HCT116 (cell line): ENCODE data around the gene ADCY10. TPM values are rescaled to one million over a fixed set of nuclear protein-coding genes. Genes with fewer than 3 reads are reported as not detected.

ENCODE experiments used
- ATAC-seq: fragments of 200-7000 bp; cut with Tn5 transposase; 2 replicates; pipeline ENCODE4 v1.9.1; 2020; ENCODE audit warnings: mild to moderate bottlenecking, moderate library complexity
- BruUV-seq: library from RNA; stranded (reverse); fragments of 400-500 nt; replicated peaks from 2 replicates; lab custom pipeline; 2021; lab: Mats Ljungman, UMichigan
- CTCF ChIA-PET: fragments of 300-600 bp; sonication (Branson Sonifier 250); formaldehyde crosslinking; loops from one replicate; lab custom pipeline; 2021; ENCODE audit warnings: antibody characterized with exemption; lab: Charles Lee
- POLR2A ChIA-PET: fragments of 300-600, 350-600 bp; sonication (Branson Sonifier 250); formaldehyde crosslinking; loops from one replicate; lab custom pipeline; 2021; ENCODE audit warnings: antibody characterized with exemption; lab: Charles Lee
- RAD21 ChIA-PET, 2 experiments: fragments of 300-600 bp; sonication (Branson Sonifier 250); formaldehyde crosslinking; loops; one replicate each; lab custom pipeline; 2023; ENCODE audit warnings: low total read pairs in 2 of 2; ENCODE audit not compliant: uncharacterized antibody in 2 of 2, unreplicated experiment in 2 of 2, low non-redundant PET in 1 of 2; lab: Charles Lee
- DNase-seq: peaks from one replicate; pipeline ENCODE4 v3.0.0-alpha.2; 2010; ENCODE audit warnings: low read depth, low spot score
- H2AFZ ChIP-seq: fragments of 200-600 bp; shearing (Covaris generic), sonication (generic); 2 replicates; pipeline ENCODE4 v1.6.1; 2017; ENCODE audit warnings: low read depth, mixed run types, mixed read lengths, antibody characterized with exemption, low read length; ENCODE audit not compliant: poor library complexity, severe bottlenecking
- H3K27ac ChIP-seq: 2 replicates; pipeline ENCODE4 v1.5.1; 2012; ENCODE audit warnings: low read depth, low read length
- H3K27me3 ChIP-seq: fragments of 200-600 bp; sonication (generic); 2 replicates; pipeline ENCODE4 v1.6.1; 2016; ENCODE audit warnings: mixed run types, low read length, mixed read lengths; ENCODE audit not compliant: insufficient read depth
- H3K36me3 ChIP-seq, 2 experiments: fragments of 200-500 bp in 1 of 2; fragments of 200-600 bp in 1 of 2; sonication (Bioruptor generic) in 1 of 2; sonication (generic) in 1 of 2; 2 replicates each; pipeline versions ENCODE4 v1.5.1 to v1.6.1; 2014 to 2016; ENCODE audit warnings: low read length in 2 of 2, inconsistent platforms in 1 of 2, mixed read lengths in 1 of 2, mixed run types in 1 of 2; ENCODE audit not compliant: insufficient read depth in 2 of 2, control insufficient read depth in 1 of 2
- H3K4me1 ChIP-seq, 2 experiments: fragments of 200-600 bp in 1 of 2; sonication (generic) in 1 of 2; 2 replicates each; pipeline versions ENCODE4 v1.5.1 to v1.6.1; 2012 to 2017; ENCODE audit warnings: low read length in 2 of 2, inconsistent platforms in 1 of 2, mild to moderate bottlenecking in 1 of 2, mixed read lengths in 1 of 2, mixed run types in 1 of 2, moderate library complexity in 1 of 2; ENCODE audit not compliant: insufficient read depth in 2 of 2, control insufficient read depth in 1 of 2
- H3K4me2 ChIP-seq: fragments of 200-600 bp; sonication (generic); 2 replicates; pipeline ENCODE4 v1.6.1; 2017; ENCODE audit warnings: mixed run types, low read length, mixed read lengths
- H3K4me3 ChIP-seq, 2 experiments: fragments of 200-600 bp in 1 of 2; sonication (generic) in 1 of 2; replicated peaks in 1 of 2; 2 replicates each; pipeline ENCODE4 v1.5.1; 2011 to 2016; ENCODE audit warnings: low read length in 2 of 2, control low read depth in 1 of 2, low read depth in 1 of 2, mild to moderate bottlenecking in 1 of 2, mixed read lengths in 1 of 2, mixed run types in 1 of 2
- H3K79me2 ChIP-seq: fragments of 200-600 bp; sonication (generic); 2 replicates; pipeline ENCODE4 v1.6.1; 2017; ENCODE audit warnings: mild to moderate bottlenecking, mixed run types, low read length, moderate library complexity, mixed read lengths; ENCODE audit not compliant: insufficient read depth
- H3K9ac ChIP-seq: fragments of 200-600 bp; sonication (generic); 2 replicates; pipeline ENCODE4 v1.6.1; 2016; ENCODE audit warnings: low read length, mixed read lengths
- H3K9me2 ChIP-seq: fragments of 200-600 bp; sonication (generic), shearing (Covaris generic); 2 replicates; pipeline ENCODE4 v1.6.1; 2017; ENCODE audit warnings: mixed run types, mild to moderate bottlenecking, moderate library complexity; ENCODE audit not compliant: insufficient read depth
- H3K9me3 ChIP-seq, 2 experiments: fragments of 200-500 bp in 1 of 2; fragments of 200-600 bp in 1 of 2; sonication (Bioruptor generic) in 1 of 2; sonication (generic) in 1 of 2; 2 replicates each; pipeline ENCODE4 v1.6.1; 2014 to 2017; ENCODE audit warnings: low read length in 2 of 2, mixed read lengths in 2 of 2, inconsistent platforms in 1 of 2, low read depth in 1 of 2, mild to moderate bottlenecking in 1 of 2, mixed run types in 1 of 2, moderate library complexity in 1 of 2; ENCODE audit not compliant: control insufficient read depth in 1 of 2, insufficient read depth in 1 of 2
- H4K20me1 ChIP-seq: fragments of 200-600 bp; sonication (generic), shearing (Covaris generic); 2 replicates; pipeline ENCODE4 v1.6.1; 2017; ENCODE audit warnings: mixed run types, mild to moderate bottlenecking, moderate library complexity; ENCODE audit not compliant: insufficient read depth
- CTCF ChIP-seq, 3 experiments: fragments of 200-600 bp in 1 of 3; sonication (generic) in 1 of 3; IDR thresholded peaks in 2 of 3; conservative IDR thresholded peaks in 1 of 3; 2 replicates each; pipeline ENCODE4 v1.5.1; 2012 to 2017; ENCODE audit warnings: low read depth in 2 of 3, low read length in 2 of 3, antibody characterized with exemption in 1 of 3, borderline replicate concordance in 1 of 3, control low read depth in 1 of 3, mild to moderate bottlenecking in 1 of 3, mixed read lengths in 1 of 3, mixed run types in 1 of 3, moderate library complexity in 1 of 3; ENCODE audit not compliant: insufficient read depth in 1 of 3
- EGR1 ChIP-seq: IDR thresholded peaks from 2 replicates; pipeline ENCODE4 v1.6.1; 2012; ENCODE audit warnings: low read depth
- FOSL1 ChIP-seq: IDR thresholded peaks from 2 replicates; pipeline ENCODE4 v1.6.1; 2012; ENCODE audit warnings: low read depth
- POLR2AphosphoS5 ChIP-seq: IDR thresholded peaks from 2 replicates; pipeline ENCODE4 v1.6.1; 2011; ENCODE audit warnings: mild to moderate bottlenecking, low read depth, low read length, moderate library complexity
- RAD21 ChIP-seq: IDR thresholded peaks from 2 replicates; pipeline ENCODE4 v1.6.1; 2012; ENCODE audit warnings: low read depth, mild to moderate bottlenecking
- SRF ChIP-seq: IDR thresholded peaks from 2 replicates; pipeline ENCODE4 v1.6.1; 2012; ENCODE audit warnings: low read depth
- YY1 ChIP-seq: IDR thresholded peaks from 2 replicates; pipeline ENCODE4 v1.6.1; 2011; ENCODE audit warnings: low read length, low read depth, moderate library complexity, mild to moderate bottlenecking; ENCODE audit not compliant: insufficient replicate concordance; ENCODE audit errors: extremely low read depth
- intact Hi-C: fragments of 100-400 bp; cut with micrococcal nuclease; formaldehyde crosslinking; loops from 2 replicates; pipeline ENCODE4 v1.10.0; 2022
- total RNA-seq: library from RNA; stranded (reverse); gene quantifications from one replicate; pipeline ENCODE4 v1.2.1, GENCODE V29; 2021; ENCODE audit not compliant: unreplicated experiment

Gene ADCY10
- total RNA-seq, 1 experiment from 2014 or later: 0.30 TPM

GRCh38 chr1:167922023-167922422 lies 8.1 kb upstream of the ADCY10 start (continued):
- no peak for TF ChIP-seq YY1

GRCh38 chr1:167916766-167917511 lies 3.0 kb upstream of the ADCY10 start:
- H3K4me1 ChIP-seq: peaks cover 0 to under 1% of the 10 kb centered on the region in 2 experiments; a peak in 1 of 4 replicates

More at GRCh38 chr1:167916766-167917511, 3.0 kb upstream of the ADCY10 start:
- Histone ChIP-seq H3K4me2 (no peak overlapping the region), H3K36me3 (no peaks in the 10 kb centered on the region), H4K20me1 (no peaks in the 10 kb centered on the region), H3K27ac (no peak overlapping the region), H3K9ac (no peak overlapping the region), H3K4me3 (no peak overlapping the region), H3K79me2 (no peaks in the 10 kb centered on the region), H2AFZ (no peak overlapping the region), H3K9me3 (no peaks in the 10 kb centered on the region), H3K9me2 (no peaks in the 10 kb centered on the region), H3K27me3 (no peaks in the 10 kb centered on the region)
- TF ChIP-seq YY1 (no peak), EGR1 (no peak), SRF (no peak), CTCF (IDR thresholded peaks at IDR 0.05 in 2 of 3, conservative IDR thresholded peaks at IDR 0.05 in 1 of 3; ENCODE audit: borderline replicate concordance in 1 of 3, insufficient read depth in 1 of 3, low read depth in 2 of 3, low read length in 2 of 3) (no peak), RAD21 (no peak), FOSL1 (no peak), POLR2AphosphoS5 (no peak)
- DNase-seq (no peak), ATAC-seq (no peak)
- ChIA-PET POLR2A (interaction anchor here (2.3 kb wide), 1 partner anchor 19 kb away, joined by 6 read pairs; the partner anchor contains the start of gene DCAF6), CTCF (no interaction called here), RAD21 (no interaction called here)
- intact Hi-C loops: no loop called here
- BruUV-seq: no TSS peak
